Endodermal cell (in vitro differentiated cells): ENCODE results near the gene UBTF. TPM values are rescaled to one million over a fixed set of nuclear protein-coding genes. Genes with fewer than 3 reads are reported as not detected.

Source experiments
- DNase-seq: peaks from one replicate; pipeline ENCODE4 v3.0.0-alpha.2; 2017
- H3K27ac ChIP-seq: 2 replicates; pipeline ENCODE4 v1.5.1; 2013; ENCODE audit warnings: mild to moderate bottlenecking, low read depth, low read length, moderate library complexity
- H3K27me3 ChIP-seq: 2 replicates; pipeline ENCODE4 v1.6.1; 2013; ENCODE audit warnings: mild to moderate bottlenecking, low read length, moderate library complexity; ENCODE audit not compliant: insufficient read depth, control insufficient read depth, poor library complexity, severe bottlenecking
- H3K36me3 ChIP-seq: 2 replicates; pipeline ENCODE4 v1.7.0; 2013; ENCODE audit warnings: mild to moderate bottlenecking, low read length, moderate library complexity; ENCODE audit not compliant: control insufficient read depth, insufficient read depth
- H3K4me1 ChIP-seq: one replicate; pipeline ENCODE4 v1.7.0; 2013; ENCODE audit warnings: low read length; ENCODE audit not compliant: control insufficient read depth, insufficient read depth
- H3K4me3 ChIP-seq: 2 replicates; pipeline ENCODE4 v1.5.1; 2013; ENCODE audit warnings: mild to moderate bottlenecking, low read length, moderate library complexity
- H3K9ac ChIP-seq: 2 replicates; pipeline ENCODE4 v1.6.1; 2013; ENCODE audit warnings: mild to moderate bottlenecking, low read length, moderate library complexity; ENCODE audit not compliant: poor library complexity, severe bottlenecking; ENCODE audit errors: extremely low read depth
- H3K9me3 ChIP-seq: 2 replicates; pipeline ENCODE4 v1.6.1; 2013; ENCODE audit warnings: mild to moderate bottlenecking, low read length, moderate library complexity; ENCODE audit not compliant: control insufficient read depth
- H3K27ac Mint-ChIP-seq: 2 replicates; pipeline ENCODE4 v1.8.0; 2020; ENCODE audit warnings: mixed read lengths
- H3K27me3 Mint-ChIP-seq: 2 replicates; pipeline ENCODE4 v1.8.0; 2021; ENCODE audit warnings: mild to moderate bottlenecking, mixed read lengths; ENCODE audit not compliant: insufficient read depth
- H3K36me3 Mint-ChIP-seq: 2 replicates; pipeline ENCODE4 v1.8.0; 2020; ENCODE audit warnings: low read depth, mixed read lengths
- H3K4me1 Mint-ChIP-seq: 2 replicates; pipeline ENCODE4 v1.8.0; 2020; ENCODE audit warnings: mixed read lengths
- H3K4me3 Mint-ChIP-seq: 2 replicates; pipeline ENCODE4 v1.8.0; 2020; ENCODE audit warnings: mild to moderate bottlenecking, moderate library complexity, mixed read lengths
- H3K9me3 Mint-ChIP-seq: 2 replicates; pipeline ENCODE4 v1.8.0; 2020; ENCODE audit warnings: mild to moderate bottlenecking, mixed read lengths
- WGBS, 2 experiments: methylation state at CpG; one replicate each; pipeline versions ENCODE4 v1.1.5 to v1.1.7; 2013; ENCODE audit warnings: missing lambda C conversion rate in 2 of 2, mixed read lengths in 1 of 2; ENCODE audit not compliant: insufficient coverage in 1 of 2, insufficient read length in 1 of 2; 5-methylcytosine and 5-hydroxymethylcytosine counted together
- total RNA-seq, 2 donors: library from RNA; stranded (reverse); fragmentation: NEBNext Ultra II Directional in 1 of 2; extraction: Animal tissue kit (Norgen Biotek cat#: 25700) in 1 of 2; gene quantifications; 2 replicates in 1 of 2; 3 replicates in 1 of 2; pipeline ENCODE4 v1.2.1, GENCODE V29; 2021
- TF ChIP-seq, protein P1 (sequence below): fragments of 200-600 bp; sonication (generic); conservative IDR thresholded peaks from 2 replicates; pipeline ENCODE4 v1.5.0; 2021; ENCODE audit warnings: antibody characterized with exemption, mild to moderate bottlenecking

The UBTF gene
- total RNA-seq, 2 donors from 2014 or later = 62.0 to 89.9 TPM

DNA sequence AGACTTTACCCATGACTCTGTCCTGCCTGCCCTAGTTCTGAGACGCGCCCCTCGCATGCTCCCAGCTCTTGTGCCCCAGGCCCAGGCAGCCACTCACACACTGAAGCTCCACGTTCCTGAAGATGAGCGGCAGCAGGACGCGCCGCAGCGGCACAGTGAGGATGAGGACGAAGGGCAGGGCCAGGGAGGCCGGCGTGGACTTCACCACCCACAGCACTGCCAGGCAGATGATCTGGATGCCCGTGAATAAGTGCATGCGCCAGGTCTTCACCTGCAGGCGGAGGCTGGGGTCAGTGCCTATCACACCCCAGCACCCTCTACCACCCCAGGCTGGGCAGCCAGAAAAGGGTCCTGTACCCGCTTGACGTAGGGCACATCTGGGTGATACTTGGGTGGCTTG is 31.6 kb upstream of the UBTF start:
- no peaks in the 10 kb centered on the region for H3K9me3 ChIP-seq
- no peak overlapping the region for H3K27ac Mint-ChIP-seq
- 94 to 96% methylated on average over 12 to 17 of the region's 17 CpGs for WGBS, 2 experiments

DNA sequence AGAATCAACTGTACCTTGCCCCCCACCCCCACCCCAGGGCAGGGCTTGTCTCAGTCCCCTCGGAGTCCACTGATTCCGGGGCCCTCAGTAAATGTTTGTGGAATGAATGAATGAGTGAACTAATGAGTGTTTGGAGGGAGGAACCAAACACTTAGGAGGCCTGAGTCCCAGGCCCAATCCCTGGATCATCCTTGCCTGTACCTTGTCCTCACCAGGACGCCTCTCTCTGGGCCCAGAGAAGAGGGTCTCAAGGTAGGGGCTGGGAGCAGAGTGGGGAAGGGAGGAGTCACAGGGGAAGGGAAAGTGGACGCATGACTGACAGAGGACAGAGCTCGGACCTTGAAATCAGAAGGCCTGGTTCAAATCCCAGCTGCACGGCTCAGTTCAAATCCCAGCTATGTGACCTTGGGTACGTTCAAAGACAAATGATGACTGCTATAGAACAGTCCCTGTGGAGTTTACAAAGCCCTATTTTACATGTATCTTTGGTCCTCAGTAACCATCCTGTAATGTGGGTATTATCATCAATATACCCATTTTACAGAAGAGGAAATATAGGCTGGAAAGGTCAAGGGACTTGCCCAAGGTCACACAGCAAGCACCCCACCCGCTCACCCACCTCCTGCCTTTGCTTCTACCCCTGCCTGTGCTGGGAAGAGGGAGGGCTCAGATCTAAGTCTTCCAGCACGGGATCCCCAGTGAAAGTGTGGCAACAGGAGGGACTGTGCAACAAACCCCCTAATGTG is 30.2 kb upstream of the UBTF start:
- H3K4me3 ChIP-seq = no peak overlapping the region
- H3K9me3 ChIP-seq = no peaks in the 10 kb centered on the region
- no peaks in the 10 kb centered on the region for H3K27me3 ChIP-seq
- H3K9me3 Mint-ChIP-seq = no peaks in the 10 kb centered on the region
- H3K36me3 ChIP-seq = no peaks in the 10 kb centered on the region
- H3K9ac ChIP-seq = no peak overlapping the region
- TF ChIP-seq, protein P1, sequence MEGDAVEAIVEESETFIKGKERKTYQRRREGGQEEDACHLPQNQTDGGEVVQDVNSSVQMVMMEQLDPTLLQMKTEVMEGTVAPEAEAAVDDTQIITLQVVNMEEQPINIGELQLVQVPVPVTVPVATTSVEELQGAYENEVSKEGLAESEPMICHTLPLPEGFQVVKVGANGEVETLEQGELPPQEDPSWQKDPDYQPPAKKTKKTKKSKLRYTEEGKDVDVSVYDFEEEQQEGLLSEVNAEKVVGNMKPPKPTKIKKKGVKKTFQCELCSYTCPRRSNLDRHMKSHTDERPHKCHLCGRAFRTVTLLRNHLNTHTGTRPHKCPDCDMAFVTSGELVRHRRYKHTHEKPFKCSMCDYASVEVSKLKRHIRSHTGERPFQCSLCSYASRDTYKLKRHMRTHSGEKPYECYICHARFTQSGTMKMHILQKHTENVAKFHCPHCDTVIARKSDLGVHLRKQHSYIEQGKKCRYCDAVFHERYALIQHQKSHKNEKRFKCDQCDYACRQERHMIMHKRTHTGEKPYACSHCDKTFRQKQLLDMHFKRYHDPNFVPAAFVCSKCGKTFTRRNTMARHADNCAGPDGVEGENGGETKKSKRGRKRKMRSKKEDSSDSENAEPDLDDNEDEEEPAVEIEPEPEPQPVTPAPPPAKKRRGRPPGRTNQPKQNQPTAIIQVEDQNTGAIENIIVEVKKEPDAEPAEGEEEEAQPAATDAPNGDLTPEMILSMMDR = no peak
- no peak for DNase-seq
- H3K4me1 Mint-ChIP-seq = peaks cover 11% of the 10 kb centered on the region
- H3K27ac ChIP-seq = no peak overlapping the region
- H3K27me3 Mint-ChIP-seq = no peaks in the 10 kb centered on the region
- H3K4me1 ChIP-seq = no peaks in the 10 kb centered on the region
- WGBS, 2 experiments = 95 to 100% methylated on average over 6 to 9 of the region's 9 CpGs
- no peak overlapping the region for H3K4me3 Mint-ChIP-seq
- H3K27ac Mint-ChIP-seq = no peak overlapping the region
- H3K36me3 Mint-ChIP-seq = no peaks in the 10 kb centered on the region

More for the DNA sequence above, 31.6 kb upstream of the UBTF start:
- H3K36me3 Mint-ChIP-seq = no peaks in the 10 kb centered on the region
- H3K9me3 Mint-ChIP-seq = no peaks in the 10 kb centered on the region
- Histone ChIP-seq H3K27ac (no peak overlapping the region), H3K9ac (no peak overlapping the region), H3K36me3 (no peaks in the 10 kb centered on the region), H3K4me1 (no peaks in the 10 kb centered on the region), H3K4me3 (no peak overlapping the region), H3K27me3 (no peaks in the 10 kb centered on the region)
- TF ChIP-seq, protein P1 = no peak
- peaks cover 3% of the 10 kb centered on the region for H3K27me3 Mint-ChIP-seq
- no peak for DNase-seq
- no peak overlapping the region for H3K4me3 Mint-ChIP-seq
- H3K4me1 Mint-ChIP-seq = peaks cover 9% of the 10 kb centered on the region

DNA sequence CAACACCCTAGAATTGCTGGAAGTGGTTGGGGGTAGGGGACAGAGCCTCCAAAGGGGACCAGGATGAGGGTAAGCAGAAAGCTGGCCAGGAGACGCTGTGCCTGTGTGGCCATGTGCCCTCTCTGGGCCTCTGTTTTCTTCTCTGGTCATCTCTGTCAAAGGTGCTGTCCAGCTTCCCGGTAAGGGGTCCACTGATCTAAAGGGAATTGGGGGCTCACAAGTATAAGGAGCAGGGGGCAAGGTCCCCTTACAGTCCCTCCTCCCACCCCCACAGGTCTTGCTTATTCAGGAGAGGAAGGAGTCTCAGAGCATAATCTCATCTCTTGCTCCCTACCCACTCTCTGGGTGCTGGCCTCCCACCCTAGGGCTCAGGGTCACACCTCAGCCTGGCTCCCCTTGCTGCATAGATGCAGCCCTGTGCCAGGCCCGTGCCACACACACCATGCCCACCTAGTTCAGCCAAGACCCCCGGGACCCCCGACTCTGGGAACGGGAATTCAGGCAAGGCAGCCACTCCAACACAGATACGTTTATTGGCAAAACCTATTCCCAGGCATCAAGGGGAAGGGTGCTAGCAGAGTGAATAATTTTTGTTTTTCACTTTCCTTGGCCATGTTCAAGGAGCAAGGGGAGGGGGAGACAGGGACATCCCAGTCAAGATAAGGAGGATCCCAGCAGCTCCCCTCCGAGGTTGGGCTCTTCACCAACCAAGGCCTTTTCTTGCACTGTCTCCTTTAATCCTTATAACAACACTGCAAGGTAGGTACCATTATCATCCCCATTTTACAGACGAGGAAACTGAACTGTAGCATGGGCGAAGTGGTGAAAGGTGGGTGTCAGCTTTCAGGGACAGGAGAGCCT is 28.6 kb upstream of the UBTF start:
- Histone ChIP-seq H3K9ac (no peak overlapping the region), H3K4me1 (no peaks in the 10 kb centered on the region), H3K27me3 (no peaks in the 10 kb centered on the region), H3K9me3 (no peaks in the 10 kb centered on the region), H3K27ac (no peak overlapping the region), H3K4me3 (no peak overlapping the region), H3K36me3 (no peaks in the 10 kb centered on the region)
- Mint-ChIP-seq H3K4me1 (peaks cover 11% of the 10 kb centered on the region), H3K27me3 (no peaks in the 10 kb centered on the region), H3K4me3 (no peak overlapping the region), H3K27ac (no peak overlapping the region), H3K9me3 (no peaks in the 10 kb centered on the region), H3K36me3 (no peaks in the 10 kb centered on the region)
- no peak for DNase-seq
- 90 to 95% methylated on average over 4 to 10 of the region's 10 CpGs for WGBS, 2 experiments
- TF ChIP-seq, protein P1 = no peak
